GM19351 (cell line): ENCODE data around the gene SLC13A5.

Experiments
- ATAC-seq: cut with Tn5 transposase; IDR thresholded peaks from one replicate; pipeline ENCODE4 v1.9.1; 2021; ENCODE audit warnings: mild to moderate bottlenecking, moderate library complexity; ENCODE audit not compliant: unreplicated experiment

The SLC13A5 gene

DNA sequence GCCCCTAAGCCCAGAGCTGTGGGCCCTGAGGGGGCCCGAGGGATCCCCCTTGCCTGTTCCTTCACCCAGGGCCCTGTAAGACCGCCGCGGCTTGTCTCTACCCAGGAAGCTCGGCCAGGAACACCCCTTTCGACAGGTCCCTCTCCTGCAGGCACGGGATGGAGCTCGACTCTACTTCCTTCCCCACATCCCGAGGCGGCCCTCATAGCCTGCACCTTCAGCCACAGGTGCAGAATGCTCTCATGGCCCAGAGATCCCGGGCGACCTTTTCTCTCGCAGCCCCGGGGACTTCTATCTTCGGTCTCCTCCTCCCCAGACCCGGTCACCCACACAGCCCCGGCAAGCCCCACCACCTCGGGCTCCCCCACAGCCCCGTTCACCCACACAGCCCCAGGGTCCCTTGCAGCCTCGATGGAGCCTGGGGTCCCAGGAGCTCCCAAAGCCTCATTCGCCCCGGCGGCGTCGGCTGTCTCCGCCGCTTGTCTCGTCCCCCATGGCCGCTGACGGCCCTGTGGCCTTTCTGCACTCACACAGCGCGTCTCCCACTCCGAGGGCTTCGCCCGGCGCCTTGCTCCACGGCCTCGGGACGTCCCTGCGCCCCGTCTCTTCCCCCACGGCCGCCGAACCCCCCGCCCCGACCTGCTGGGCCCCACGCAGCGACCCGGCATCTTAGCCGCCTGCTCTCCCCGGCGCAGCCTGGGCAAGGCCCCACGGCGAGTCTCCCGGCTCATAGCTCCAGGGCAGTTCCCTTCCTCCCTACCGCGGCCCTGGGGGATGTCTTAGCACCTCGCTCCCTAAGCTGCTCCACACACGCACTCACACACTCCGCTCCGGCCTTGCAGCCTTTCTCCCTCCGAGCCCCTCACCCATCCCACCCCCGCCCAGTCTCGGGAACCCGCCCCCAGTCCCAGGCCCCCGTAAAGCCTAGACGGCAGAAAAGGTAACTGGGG lies 73.3 kb downstream of the SLC13A5 start:
- peak; percentile 7 for ATAC-seq

- ATAC-seq: no peak
These were observed 74.1 kb downstream of the SLC13A5 start for GRCh38 chr17:6639014-6639585.

DNA sequence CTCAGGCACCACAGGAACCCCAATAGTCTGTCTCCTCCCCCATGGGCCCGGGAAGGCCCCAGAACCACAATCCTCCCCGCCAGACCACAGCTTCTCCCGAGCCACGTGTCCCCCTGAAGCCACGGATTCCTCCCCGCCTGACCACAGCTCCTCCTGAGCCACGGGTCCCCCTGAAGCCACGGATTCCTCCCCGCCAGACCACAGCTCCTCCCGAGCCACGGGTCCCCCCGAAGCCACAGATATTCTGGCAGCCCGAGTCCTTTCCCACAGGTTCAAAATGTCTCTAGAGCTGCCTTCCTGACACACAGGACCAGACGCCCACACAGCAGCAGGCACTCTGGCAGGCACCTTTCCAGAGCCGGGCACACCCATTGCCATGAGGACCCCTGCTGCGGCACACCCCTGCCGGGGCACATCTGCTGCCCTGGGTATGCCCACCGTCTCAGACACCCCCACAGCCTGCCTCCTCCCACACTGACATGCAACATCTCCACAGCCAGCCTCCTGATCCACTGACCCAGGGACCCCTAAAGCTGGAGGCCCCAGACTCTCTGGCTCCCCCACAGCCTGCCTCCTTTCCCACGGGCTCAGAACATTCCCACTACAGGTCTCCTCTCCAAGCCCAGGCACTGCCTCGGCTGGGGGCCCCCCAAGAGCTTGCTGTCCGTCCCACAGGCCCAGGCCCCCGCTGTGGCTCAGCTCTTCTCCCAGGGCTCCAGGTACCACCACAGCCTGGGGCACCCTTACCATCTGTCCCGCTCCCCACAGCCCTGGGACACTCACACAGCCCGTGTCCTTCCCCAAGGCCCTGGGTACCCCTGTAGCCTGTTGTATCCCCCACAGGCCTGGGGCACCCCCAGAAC lies 74.9 kb downstream of the SLC13A5 start:
- no peak for ATAC-seq

GRCh38 chr17:6637458-6637840 lies 75.7 kb downstream of the SLC13A5 start:
- ATAC-seq: no peak

GRCh38 chr17:6636616-6637457 lies 76.3 kb downstream of the SLC13A5 start:
- ATAC-seq: no peak

GRCh38 chr17:6636105-6636504 lies 77.1 kb downstream of the SLC13A5 start:
- ATAC-seq: no peak
